ENCODE measurements around the gene NUDT4.
"Not testable (repeated sequence)": the region's sequence is repeated elsewhere in the genome, so short reads cannot be mapped to it uniquely, and the experiment has no call there.

Gene NUDT4

GRCh38 chr12:93365616-93366405, 11.9 kb upstream of the NUDT4 start:
- no peaks in the 10 kb centered on the region for H3K36me3 ChIP-seq (ENCODE audit: control insufficient read depth, insufficient read depth, low read length)
- H3K9me3 ChIP-seq (ENCODE audit: control insufficient read depth, low read length), result no peaks in the 10 kb centered on the region
- WGBS, 2 experiments, result 91% methylated on average over 6 of the region's 7 CpGs
- H3K4me3 ChIP-seq (ENCODE audit: insufficient read depth, low read depth, low read length), result no peak overlapping the region
- H3K4me1 ChIP-seq (ENCODE audit: control insufficient read depth, insufficient read depth, low read length), result no peaks in the 10 kb centered on the region
- H3K27ac ChIP-seq (ENCODE audit: insufficient read depth, low read depth, low read length, poor library complexity, severe bottlenecking), result no peak overlapping the region
- H3K27me3 ChIP-seq (ENCODE audit: control insufficient read depth, insufficient read depth, low read length, poor library complexity, severe bottlenecking), result no peaks in the 10 kb centered on the region

GRCh38 chr12:93366422-93366821, 11.3 kb upstream of the NUDT4 start:
- Histone ChIP-seq H3K36me3 (ENCODE audit: control insufficient read depth, insufficient read depth, low read length) (no peaks in the 10 kb centered on the region), H3K4me3 (ENCODE audit: insufficient read depth, low read depth, low read length) (no peak overlapping the region), H3K9me3 (ENCODE audit: control insufficient read depth, low read length) (no peaks in the 10 kb centered on the region), H3K4me1 (ENCODE audit: control insufficient read depth, insufficient read depth, low read length) (no peaks in the 10 kb centered on the region), H3K27ac (ENCODE audit: insufficient read depth, low read depth, low read length, poor library complexity, severe bottlenecking) (no peak overlapping the region), H3K27me3 (ENCODE audit: control insufficient read depth, insufficient read depth, low read length, poor library complexity, severe bottlenecking) (no peaks in the 10 kb centered on the region)
- 95 to 97% methylated on average over 4 of the region's 4 CpGs for WGBS, 2 experiments

DNA sequence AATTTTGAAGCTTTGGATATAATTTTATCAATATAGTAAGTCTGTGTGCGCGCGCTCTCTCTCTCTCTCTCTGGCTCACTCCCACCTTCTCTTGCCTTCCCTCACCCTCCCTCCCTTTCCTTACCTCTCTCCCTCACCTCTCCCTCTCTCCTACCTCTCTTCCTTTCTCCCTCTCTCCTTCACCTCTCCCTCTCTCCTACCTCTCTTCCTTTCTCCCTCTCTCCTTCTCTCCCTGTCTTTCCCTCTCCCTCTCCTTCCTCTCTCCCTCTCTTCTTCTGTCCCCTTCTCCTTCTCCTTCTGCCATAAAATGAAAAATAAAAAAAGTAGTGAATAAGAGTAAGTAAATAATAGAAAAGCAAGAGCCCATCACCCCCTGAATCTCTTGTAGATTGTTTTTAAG, 9.0 kb upstream of the NUDT4 start:
- 90 to 95% methylated on average over 3 of the region's 3 CpGs for WGBS, 2 experiments
- H3K9me3 ChIP-seq (ENCODE audit: control insufficient read depth, low read length), result no peaks in the 10 kb centered on the region
- H3K36me3 ChIP-seq (ENCODE audit: control insufficient read depth, insufficient read depth, low read length), result no peaks in the 10 kb centered on the region
- no peaks in the 10 kb centered on the region for H3K27me3 ChIP-seq (ENCODE audit: control insufficient read depth, insufficient read depth, low read length, poor library complexity, severe bottlenecking)
- H3K4me3 ChIP-seq (ENCODE audit: insufficient read depth, low read depth, low read length), result no peak overlapping the region
- no peak overlapping the region for H3K27ac ChIP-seq (ENCODE audit: insufficient read depth, low read depth, low read length, poor library complexity, severe bottlenecking)
- H3K4me1 ChIP-seq (ENCODE audit: control insufficient read depth, insufficient read depth, low read length), result peaks cover 2% of the 10 kb centered on the region

DNA sequence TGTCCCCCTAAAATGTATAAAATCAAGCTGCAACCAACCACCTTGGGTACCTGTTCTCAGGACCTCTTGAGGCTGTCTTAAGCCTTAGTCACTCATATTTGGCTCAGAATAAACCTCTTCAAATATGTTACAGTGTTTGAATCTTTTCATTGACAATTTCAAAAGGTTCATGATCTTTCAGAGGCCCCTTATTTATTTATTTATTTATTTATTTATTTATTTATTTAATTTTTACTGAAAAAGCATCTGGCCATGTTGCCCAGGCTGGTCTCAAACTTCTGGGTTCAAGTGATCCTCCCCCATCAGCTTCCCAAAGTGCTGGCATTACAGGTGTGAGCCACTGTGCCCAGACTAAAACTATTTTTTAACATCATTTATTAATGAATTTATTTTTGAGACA, 8.2 kb upstream of the NUDT4 start:
- Histone ChIP-seq H3K9me3 (ENCODE audit: control insufficient read depth, low read length) (no peaks in the 10 kb centered on the region), H3K27ac (ENCODE audit: insufficient read depth, low read depth, low read length, poor library complexity, severe bottlenecking) (no peak overlapping the region), H3K4me1 (ENCODE audit: control insufficient read depth, insufficient read depth, low read length) (peaks cover 4% of the 10 kb centered on the region), H3K27me3 (ENCODE audit: control insufficient read depth, insufficient read depth, low read length, poor library complexity, severe bottlenecking) (no peaks in the 10 kb centered on the region), H3K4me3 (ENCODE audit: insufficient read depth, low read depth, low read length) (no peak overlapping the region), H3K36me3 (ENCODE audit: control insufficient read depth, insufficient read depth, low read length) (no peaks in the 10 kb centered on the region)

DNA sequence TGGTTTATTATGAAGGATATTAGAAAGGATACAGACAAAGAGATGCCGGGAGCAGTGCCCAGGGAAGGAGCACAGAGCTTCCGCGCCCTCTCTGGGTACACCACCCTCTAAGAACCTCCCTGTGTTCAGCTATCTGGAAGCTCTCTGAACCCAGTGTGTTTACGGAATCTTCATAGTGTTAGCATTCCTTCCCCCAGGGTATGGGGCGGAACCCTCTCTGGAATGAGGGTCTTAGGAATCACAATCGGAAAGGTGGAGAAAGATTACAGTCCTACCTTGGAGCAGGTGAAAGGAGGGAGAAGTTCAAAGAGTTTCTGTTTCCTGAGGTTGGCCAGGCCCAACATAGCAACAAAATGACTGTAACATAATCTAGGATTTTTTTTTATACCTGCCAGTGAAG, 6.8 kb upstream of the NUDT4 start:
- Histone ChIP-seq H3K36me3 (ENCODE audit: control insufficient read depth, insufficient read depth, low read length) (no peaks in the 10 kb centered on the region), H3K4me3 (ENCODE audit: insufficient read depth, low read depth, low read length) (no peak overlapping the region), H3K4me1 (ENCODE audit: control insufficient read depth, insufficient read depth, low read length) (peaks cover 10% of the 10 kb centered on the region), H3K27me3 (ENCODE audit: control insufficient read depth, insufficient read depth, low read length, poor library complexity, severe bottlenecking) (no peaks in the 10 kb centered on the region), H3K27ac (ENCODE audit: insufficient read depth, low read depth, low read length, poor library complexity, severe bottlenecking) (no peak overlapping the region), H3K9me3 (ENCODE audit: control insufficient read depth, low read length) (no peaks in the 10 kb centered on the region)
- 84 to 89% methylated on average over 6 of the region's 6 CpGs for WGBS, 2 experiments

DNA sequence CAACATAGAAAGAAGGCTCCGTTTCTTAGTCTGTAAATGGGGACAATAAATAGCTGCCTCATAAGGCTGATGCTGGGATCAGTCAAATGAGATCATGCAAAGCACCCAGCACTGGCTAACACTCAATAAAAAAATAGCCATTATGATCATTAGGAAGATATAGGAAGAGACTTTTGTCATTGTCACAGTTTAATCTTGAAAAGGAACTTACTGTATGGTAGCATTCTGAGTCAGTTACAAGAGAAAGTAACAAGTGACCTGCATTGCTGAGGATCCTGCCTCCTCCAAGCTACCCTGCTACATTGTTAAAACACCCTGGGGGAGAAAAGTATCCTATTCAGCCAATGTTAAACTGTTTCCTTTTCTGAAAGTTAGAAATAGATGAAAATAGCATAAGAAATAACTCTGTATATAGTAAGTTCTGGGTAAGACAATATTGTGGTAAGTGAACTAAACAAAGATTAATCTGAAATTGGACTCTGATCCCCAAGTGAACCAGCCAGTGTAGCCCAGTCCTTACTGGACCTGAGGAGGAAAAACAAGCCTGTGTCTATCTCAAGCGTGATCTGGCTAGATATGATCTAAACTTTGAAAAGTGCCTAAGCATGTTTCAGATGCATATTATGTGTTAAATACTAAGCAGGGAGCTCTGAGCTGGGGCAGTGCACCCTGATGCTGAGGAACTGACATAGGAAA, 3.6 kb upstream of the NUDT4 start:
- Histone ChIP-seq H3K27me3 (ENCODE audit: control insufficient read depth, insufficient read depth, low read length, poor library complexity, severe bottlenecking) (no peaks in the 10 kb centered on the region), H3K4me3 (ENCODE audit: insufficient read depth, low read depth, low read length) (no peak overlapping the region), H3K36me3 (ENCODE audit: control insufficient read depth, insufficient read depth, low read length) (no peaks in the 10 kb centered on the region), H3K27ac (ENCODE audit: insufficient read depth, low read depth, low read length, poor library complexity, severe bottlenecking) (no peak overlapping the region), H3K4me1 (ENCODE audit: control insufficient read depth, insufficient read depth, low read length) (peaks cover 19% of the 10 kb centered on the region), H3K9me3 (ENCODE audit: control insufficient read depth, low read length) (no peaks in the 10 kb centered on the region)
- 70 to 79% methylated on average over 2 of the region's 2 CpGs for WGBS, 2 experiments

DNA sequence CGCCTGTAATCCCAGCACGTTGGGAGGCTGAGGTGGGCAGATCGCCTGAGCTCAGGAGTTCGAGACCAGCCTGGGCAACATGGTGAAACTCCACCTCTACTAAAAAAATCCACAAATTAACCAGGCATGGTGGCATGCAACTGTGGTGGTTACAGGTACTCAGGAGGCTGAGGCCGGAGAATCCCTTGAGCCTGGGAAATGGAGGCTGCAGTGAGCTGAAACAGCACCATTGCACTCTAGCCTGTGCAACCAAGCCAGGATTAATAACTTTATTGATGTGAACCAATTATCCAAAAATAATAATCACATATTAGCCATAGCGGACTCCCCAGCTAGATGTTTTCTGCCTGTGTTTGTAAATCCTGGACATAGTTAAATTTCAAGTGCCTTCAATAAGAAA, 1.8 kb upstream of the NUDT4 start:
- H3K27ac ChIP-seq (ENCODE audit: insufficient read depth, low read depth, low read length, poor library complexity, severe bottlenecking), result no peak overlapping the region
- no peaks in the 10 kb centered on the region for H3K36me3 ChIP-seq (ENCODE audit: control insufficient read depth, insufficient read depth, low read length)
- peaks cover 26% of the 10 kb centered on the region for H3K4me1 ChIP-seq (ENCODE audit: control insufficient read depth, insufficient read depth, low read length)
- no peaks in the 10 kb centered on the region for H3K27me3 ChIP-seq (ENCODE audit: control insufficient read depth, insufficient read depth, low read length, poor library complexity, severe bottlenecking)
- H3K4me3 ChIP-seq (ENCODE audit: insufficient read depth, low read depth, low read length), result no peak overlapping the region
- 83 to 85% methylated on average over 5 to 6 of the region's 6 CpGs for WGBS, 2 experiments
- no peaks in the 10 kb centered on the region for H3K9me3 ChIP-seq (ENCODE audit: control insufficient read depth, low read length)

DNA sequence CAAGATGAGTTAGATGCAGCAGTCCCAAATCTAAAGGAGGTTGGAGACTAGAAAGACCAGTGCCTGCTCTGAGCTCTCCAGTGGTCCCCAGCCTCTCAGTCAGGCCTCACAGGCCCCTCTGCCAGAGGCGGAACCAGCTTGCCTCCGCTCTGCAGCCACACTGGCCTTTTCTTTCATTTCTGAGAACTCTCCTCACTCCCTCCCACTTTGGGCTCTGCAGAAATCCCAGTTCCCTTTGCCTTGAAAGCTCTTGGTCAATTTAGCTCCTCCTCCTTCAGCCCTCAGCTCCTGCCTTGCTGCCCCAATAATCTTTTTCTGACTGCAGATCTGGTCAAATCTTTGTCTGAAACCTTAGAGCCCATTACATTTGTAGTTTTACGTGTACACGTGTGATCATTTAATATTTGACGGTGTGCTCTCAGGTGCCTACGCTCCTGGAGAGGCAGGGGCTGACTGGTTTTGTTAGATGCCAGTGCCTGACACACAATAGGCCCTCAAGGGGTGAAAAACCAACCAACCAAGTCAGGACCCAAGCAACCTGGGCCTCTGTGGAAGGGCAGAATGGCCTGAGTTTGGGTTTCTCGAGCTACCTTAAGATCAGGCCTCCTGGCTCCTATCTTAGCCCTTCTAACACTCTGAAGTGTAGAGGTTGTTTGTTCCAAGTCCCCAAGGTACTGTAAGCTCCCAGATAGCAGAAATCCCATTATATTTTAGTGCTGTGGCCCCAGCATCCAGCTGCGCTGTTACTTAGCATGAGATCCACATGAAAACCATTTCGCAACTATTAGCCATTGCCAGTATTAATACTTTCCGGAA, 1.1 kb upstream of the NUDT4 start:
- H3K4me1 ChIP-seq (ENCODE audit: control insufficient read depth, insufficient read depth, low read length), result peaks cover 31% of the 10 kb centered on the region
- peak overlapping the region; percentile 67 for H3K27ac ChIP-seq (ENCODE audit: insufficient read depth, low read depth, low read length, poor library complexity, severe bottlenecking)
- no peaks in the 10 kb centered on the region for H3K27me3 ChIP-seq (ENCODE audit: control insufficient read depth, insufficient read depth, low read length, poor library complexity, severe bottlenecking)
- no peaks in the 10 kb centered on the region for H3K36me3 ChIP-seq (ENCODE audit: control insufficient read depth, insufficient read depth, low read length)
- 67 to 68% methylated on average over 9 to 10 of the region's 10 CpGs for WGBS, 2 experiments
- H3K9me3 ChIP-seq (ENCODE audit: control insufficient read depth, low read length), result no peaks in the 10 kb centered on the region
- H3K4me3 ChIP-seq (ENCODE audit: insufficient read depth, low read depth, low read length), result peak overlapping the region; percentile 92

DNA sequence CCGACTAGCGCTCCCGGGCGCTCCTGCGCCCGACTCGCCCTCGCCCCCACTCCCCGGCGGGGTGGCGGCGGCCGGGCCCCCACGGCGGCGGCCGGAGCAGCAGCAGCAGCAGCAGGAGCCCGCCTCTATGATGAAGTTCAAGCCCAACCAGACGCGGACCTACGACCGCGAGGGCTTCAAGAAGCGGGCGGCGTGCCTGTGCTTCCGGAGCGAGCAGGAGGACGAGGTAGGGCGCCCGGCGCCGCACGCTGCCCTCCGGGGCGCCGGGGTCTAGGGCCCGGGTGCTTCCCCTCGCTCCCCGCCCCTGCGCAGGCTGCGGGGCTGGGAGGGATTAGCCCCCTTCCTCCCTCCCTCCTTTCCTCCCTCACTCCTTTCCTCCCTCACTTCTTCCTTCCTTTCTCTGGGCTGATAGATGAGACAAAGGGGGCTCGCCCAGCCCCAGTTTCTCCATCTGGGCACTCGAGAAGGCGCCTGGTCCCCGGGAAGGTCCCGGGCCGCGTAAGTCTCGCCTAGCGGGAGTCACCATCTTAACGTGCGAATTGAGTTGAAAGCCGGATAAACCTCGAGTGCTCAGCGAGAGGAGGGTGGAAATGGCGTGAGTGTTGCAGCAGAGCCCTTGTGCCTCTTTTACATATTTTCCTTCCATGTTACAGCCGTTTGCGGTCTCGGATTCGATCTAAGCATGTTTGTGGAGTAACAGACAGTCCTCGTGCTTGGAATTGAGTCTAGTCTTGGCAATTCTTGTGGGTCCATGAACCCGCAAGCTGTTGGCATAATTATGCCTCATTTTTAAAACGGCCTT, 672 bp downstream of the NUDT4 start:
- not testable (repeated sequence) for H3K27me3 ChIP-seq (ENCODE audit: control insufficient read depth, insufficient read depth, low read length, poor library complexity, severe bottlenecking); H3K36me3 ChIP-seq (ENCODE audit: control insufficient read depth, insufficient read depth, low read length); H3K9me3 ChIP-seq (ENCODE audit: control insufficient read depth, low read length)
- WGBS, 2 experiments, result 0% methylated on average over 46 of the region's 64 CpGs
- Histone ChIP-seq H3K27ac (ENCODE audit: insufficient read depth, low read depth, low read length, poor library complexity, severe bottlenecking) (peak overlapping the region; percentile 44), H3K4me1 (ENCODE audit: control insufficient read depth, insufficient read depth, low read length) (peaks cover 32% of the 10 kb centered on the region), H3K4me3 (ENCODE audit: insufficient read depth, low read depth, low read length) (peak overlapping the region; percentile 92)

Measured in ectodermal cell (in vitro differentiated cells).